Ascending aorta (tissue), 2 donors: ENCODE results near the gene EDN1. TPM values are rescaled to one million over a fixed set of nuclear protein-coding genes. Genes with fewer than 3 reads are reported as not detected.

Experiments
- DNase-seq, 2 donors: peaks; one replicate each; pipeline ENCODE4 v3.0.0-alpha.2; 2019; ENCODE audit warnings: low spot score in 2 of 2
- H3K27ac ChIP-seq, 2 donors: fragments of 200-600 bp; sonication (generic); one replicate each; pipeline ENCODE4 v1.5.1; 2016 to 2017; ENCODE audit warnings: mild to moderate bottlenecking in 1 of 2
- H3K27me3 ChIP-seq: fragments of 200-600 bp; sonication (generic); one replicate; pipeline ENCODE4 v1.5.1; 2017
- H3K36me3 ChIP-seq, 2 donors: fragments of 200-600 bp; sonication (generic); one replicate each; pipeline ENCODE4 v1.5.1; 2016
- H3K4me1 ChIP-seq, 2 donors: fragments of 200-600 bp; sonication (generic); one replicate each; pipeline ENCODE4 v1.5.1; 2016 to 2017; ENCODE audit warnings: mild to moderate bottlenecking in 1 of 2
- H3K4me3 ChIP-seq, 2 donors: fragments of 200-600 bp; sonication (generic); one replicate each; pipeline ENCODE4 v1.5.1; 2016 to 2017; ENCODE audit warnings: mild to moderate bottlenecking in 1 of 2
- H3K9me3 ChIP-seq, 2 donors: fragments of 200-600 bp; sonication (generic); one replicate each; pipeline ENCODE4 v1.5.1; 2016
- intact Hi-C: fragments of 100-400 bp; cut with DNase I; formaldehyde crosslinking; loops from one replicate; pipeline ENCODE4 v1.15.1; 2023
- total RNA-seq: library from RNA; depleted of rRNA; stranded (reverse); fragments of >200 nt; gene quantifications from one replicate; pipeline ENCODE4 v1.1.0, GENCODE V29; 2016
- TF ChIP-seq, protein P1 (sequence below), 3 experiments: fragments of 200-600 bp in 2 of 3; fragments of 450-650 bp in 1 of 3; sonication (generic) in 2 of 3; IDR thresholded peaks; one replicate each; pipeline ENCODE4 v1.5.1; 2016 to 2019; ENCODE audit warnings: antibody characterized with exemption in 3 of 3, mild to moderate bottlenecking in 1 of 3, moderate library complexity in 1 of 3

Gene EDN1
- total RNA-seq, 1 donor from 2014 or later, result 27.8 TPM

DNA sequence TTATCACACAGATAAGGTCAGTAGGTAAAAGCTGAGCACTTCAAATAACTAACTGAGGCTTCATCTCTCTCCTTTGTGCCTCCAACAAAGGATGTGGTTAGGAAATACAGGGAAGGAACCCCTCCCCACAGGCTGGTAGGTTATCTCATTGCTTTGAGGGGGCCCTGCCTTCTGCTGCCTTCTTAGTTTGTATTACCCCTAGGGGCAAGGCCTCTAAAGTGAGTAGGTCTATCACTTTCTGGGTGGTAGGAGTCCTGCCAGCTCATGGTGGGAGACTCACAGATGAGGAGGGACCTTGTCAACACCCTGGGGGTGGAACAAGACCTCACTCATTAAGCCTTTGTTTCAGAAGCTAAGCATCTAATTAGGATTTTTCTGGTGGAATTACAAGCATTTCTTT, 34.6 kb downstream of the EDN1 start:
- no peak for DNase-seq
- no peak overlapping the region for H3K4me3 ChIP-seq
- H3K27me3 ChIP-seq, result no peaks in the 10 kb centered on the region
- H3K9me3 ChIP-seq, result no peaks in the 10 kb centered on the region
- intact Hi-C loops, result no loop called here
- no peaks in the 10 kb centered on the region for H3K36me3 ChIP-seq
- no peaks in the 10 kb centered on the region for H3K4me1 ChIP-seq
- no peak overlapping the region for H3K27ac ChIP-seq
- TF ChIP-seq, protein P1, sequence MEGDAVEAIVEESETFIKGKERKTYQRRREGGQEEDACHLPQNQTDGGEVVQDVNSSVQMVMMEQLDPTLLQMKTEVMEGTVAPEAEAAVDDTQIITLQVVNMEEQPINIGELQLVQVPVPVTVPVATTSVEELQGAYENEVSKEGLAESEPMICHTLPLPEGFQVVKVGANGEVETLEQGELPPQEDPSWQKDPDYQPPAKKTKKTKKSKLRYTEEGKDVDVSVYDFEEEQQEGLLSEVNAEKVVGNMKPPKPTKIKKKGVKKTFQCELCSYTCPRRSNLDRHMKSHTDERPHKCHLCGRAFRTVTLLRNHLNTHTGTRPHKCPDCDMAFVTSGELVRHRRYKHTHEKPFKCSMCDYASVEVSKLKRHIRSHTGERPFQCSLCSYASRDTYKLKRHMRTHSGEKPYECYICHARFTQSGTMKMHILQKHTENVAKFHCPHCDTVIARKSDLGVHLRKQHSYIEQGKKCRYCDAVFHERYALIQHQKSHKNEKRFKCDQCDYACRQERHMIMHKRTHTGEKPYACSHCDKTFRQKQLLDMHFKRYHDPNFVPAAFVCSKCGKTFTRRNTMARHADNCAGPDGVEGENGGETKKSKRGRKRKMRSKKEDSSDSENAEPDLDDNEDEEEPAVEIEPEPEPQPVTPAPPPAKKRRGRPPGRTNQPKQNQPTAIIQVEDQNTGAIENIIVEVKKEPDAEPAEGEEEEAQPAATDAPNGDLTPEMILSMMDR (IDR thresholded peaks at IDR 0.05), result no peak

DNA sequence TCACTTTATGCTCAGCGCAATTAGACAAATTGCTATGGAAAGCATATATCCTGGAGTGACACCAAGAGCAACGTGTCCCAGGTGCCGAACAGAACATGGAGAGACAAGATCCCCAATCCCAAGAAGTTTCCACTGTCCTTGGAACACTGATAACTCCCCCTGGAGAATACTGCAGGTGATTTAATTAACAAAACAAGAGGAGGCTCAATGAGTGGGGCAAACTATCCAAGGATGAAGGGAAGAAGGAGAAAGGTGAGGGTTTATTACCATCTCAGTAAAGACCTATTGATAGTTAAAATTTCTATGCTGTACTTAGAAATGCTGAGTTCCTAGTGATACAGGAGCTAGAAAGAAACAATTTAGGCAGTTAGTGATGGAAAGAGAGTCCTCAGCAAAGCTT, 35.7 kb downstream of the EDN1 start:
- intact Hi-C loops, result no loop called here
- no peaks in the 10 kb centered on the region for H3K27me3 ChIP-seq
- H3K4me3 ChIP-seq, result no peak overlapping the region
- H3K9me3 ChIP-seq, result no peaks in the 10 kb centered on the region
- DNase-seq, result no peak
- H3K4me1 ChIP-seq, result peaks cover 0 to 4% of the 10 kb centered on the region in 2 donors
- TF ChIP-seq, protein P1 (IDR thresholded peaks at IDR 0.05), result no peak
- H3K36me3 ChIP-seq, result no peaks in the 10 kb centered on the region
- H3K27ac ChIP-seq, result no peak overlapping the region

DNA sequence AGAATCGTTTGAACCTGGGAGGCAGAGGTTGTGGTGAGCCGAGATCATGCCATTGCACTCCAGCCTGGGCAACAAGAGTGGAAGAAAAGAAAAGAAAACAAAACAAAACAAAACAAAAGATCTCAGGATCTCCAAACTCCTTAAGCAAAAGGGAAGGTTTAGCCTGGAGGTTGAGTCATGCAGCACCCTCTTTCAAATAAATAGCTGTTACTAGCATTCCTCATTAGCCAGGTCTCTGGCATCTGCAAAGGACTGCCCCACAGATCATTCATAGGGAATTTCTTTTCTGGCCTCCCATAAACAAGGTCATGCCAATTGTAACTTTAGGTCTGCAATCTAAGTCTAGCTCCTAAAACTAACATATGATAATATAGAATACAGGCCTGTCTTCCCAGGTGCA, 37.2 kb downstream of the EDN1 start:
- Histone ChIP-seq H3K4me1 (peaks cover 0 to 18% of the 10 kb centered on the region in 2 donors), H3K9me3 (no peaks in the 10 kb centered on the region), H3K4me3 (no peak overlapping the region), H3K36me3 (no peaks in the 10 kb centered on the region), H3K27me3 (no peaks in the 10 kb centered on the region), H3K27ac (no peak overlapping the region)
- intact Hi-C loops, result no loop called here
- no peak for DNase-seq
- TF ChIP-seq, protein P1 (IDR thresholded peaks at IDR 0.05), result no peak

DNA sequence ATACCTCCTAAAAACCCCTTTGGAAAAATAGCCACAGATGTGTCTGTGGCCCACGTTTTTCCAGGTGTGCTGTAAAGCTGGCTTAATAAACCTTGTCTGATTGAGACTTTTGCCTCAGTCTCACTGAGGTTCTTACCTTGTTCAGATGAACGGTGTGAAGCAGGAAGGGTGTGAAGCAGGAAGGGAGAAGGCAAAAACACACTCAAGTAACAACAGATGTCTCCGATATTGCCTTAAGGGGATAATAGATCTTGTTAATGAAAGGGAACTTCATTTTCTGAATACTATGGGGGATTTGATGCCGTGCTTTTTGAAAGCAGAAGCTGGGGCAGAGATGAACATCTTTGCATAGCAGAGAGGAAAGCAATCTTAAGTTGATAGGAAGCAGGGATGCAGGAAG, 37.8 kb downstream of the EDN1 start:
- H3K27ac ChIP-seq, result no peak overlapping the region

DNA sequence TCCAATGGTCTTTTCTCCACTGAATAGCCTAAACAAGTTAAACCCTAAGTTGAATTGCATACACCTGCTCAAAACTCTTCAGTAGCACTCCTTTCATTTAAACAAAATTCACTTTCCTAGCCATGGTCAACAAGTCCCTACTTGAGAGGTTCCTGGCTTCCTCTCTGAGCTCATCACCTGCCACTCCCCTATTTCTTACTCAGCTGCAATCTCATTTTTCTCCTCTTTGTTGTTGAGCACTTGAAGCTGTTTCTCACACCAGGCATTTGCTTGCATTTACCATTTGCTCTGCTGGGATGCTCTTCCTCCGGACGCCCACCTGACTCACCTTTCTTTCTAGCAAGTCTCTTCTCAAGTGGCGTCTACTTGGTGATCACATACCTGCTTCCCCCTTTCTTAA, 38.5 kb downstream of the EDN1 start:
- H3K27ac ChIP-seq, result no peak overlapping the region
- DNase-seq, result no peak

More for the DNA sequence above, 37.8 kb downstream of the EDN1 start:
- no peaks in the 10 kb centered on the region for H3K9me3 ChIP-seq
- no peak overlapping the region for H3K4me3 ChIP-seq
- H3K36me3 ChIP-seq, result no peaks in the 10 kb centered on the region
- no peaks in the 10 kb centered on the region for H3K27me3 ChIP-seq
- TF ChIP-seq, protein P1 (IDR thresholded peaks at IDR 0.05), result no peak
- intact Hi-C loops, result no loop called here
- peaks cover 0 to 18% of the 10 kb centered on the region in 2 donors for H3K4me1 ChIP-seq
- DNase-seq, result no peak

More for the DNA sequence above, 38.5 kb downstream of the EDN1 start:
- peaks cover 0 to 18% of the 10 kb centered on the region in 2 donors for H3K4me1 ChIP-seq
- intact Hi-C loops, result no loop called here
- no peaks in the 10 kb centered on the region for H3K36me3 ChIP-seq
- no peaks in the 10 kb centered on the region for H3K9me3 ChIP-seq
- TF ChIP-seq, protein P1 (IDR thresholded peaks at IDR 0.05), result no peak
- no peak overlapping the region for H3K4me3 ChIP-seq
- no peaks in the 10 kb centered on the region for H3K27me3 ChIP-seq
